SJSA1 (cell line): ENCODE results near the gene HLF. TPM values are rescaled to one million over a fixed set of nuclear protein-coding genes. Genes with fewer than 3 reads are reported as not detected.

ENCODE experiments used
- DNase-seq, 2 experiments: peaks; one replicate each; pipeline ENCODE4 v3.0.0-alpha.2; 2015 to 2020; ENCODE audit warnings: low spot score in 2 of 2, low read depth in 1 of 2
- H3K27ac ChIP-seq: fragments of 250-450 bp; sonication (Bioruptor Pico); 2 replicates; pipeline ENCODE4 v1.5.1; 2020; ENCODE audit warnings: mild to moderate bottlenecking, moderate library complexity
- H3K27me3 ChIP-seq: fragments of 250-450 bp; sonication (Bioruptor Pico); replicated peaks from 2 replicates; pipeline ENCODE4 v1.5.1; 2020; ENCODE audit warnings: mild to moderate bottlenecking, moderate library complexity
- H3K36me3 ChIP-seq: fragments of 250-450 bp; sonication (Bioruptor Pico); 2 replicates; pipeline ENCODE4 v1.5.1; 2020; ENCODE audit warnings: mild to moderate bottlenecking
- H3K4me1 ChIP-seq: fragments of 250-450 bp; sonication (Bioruptor Pico); replicated peaks from 2 replicates; pipeline ENCODE4 v1.6.1; 2021; ENCODE audit warnings: mild to moderate bottlenecking
- H3K4me3 ChIP-seq: fragments of 250-450 bp; sonication (Bioruptor Pico); 2 replicates; pipeline ENCODE4 v1.5.1; 2020; ENCODE audit warnings: mild to moderate bottlenecking
- H3K9me3 ChIP-seq: fragments of 250-450 bp; sonication (Bioruptor Pico); replicated peaks from 2 replicates; pipeline ENCODE4 v1.5.1; 2020; ENCODE audit warnings: mild to moderate bottlenecking
- total RNA-seq: library from RNA; depleted of rRNA; stranded (reverse); fragments of >200 nt; shearing (Covaris generic); gene quantifications from 2 replicates; pipeline ENCODE4 v1.2.3, GENCODE V29; 2014

Gene HLF
- total RNA-seq, 1 experiment from 2014 or later, result 0.08 TPM

DNA sequence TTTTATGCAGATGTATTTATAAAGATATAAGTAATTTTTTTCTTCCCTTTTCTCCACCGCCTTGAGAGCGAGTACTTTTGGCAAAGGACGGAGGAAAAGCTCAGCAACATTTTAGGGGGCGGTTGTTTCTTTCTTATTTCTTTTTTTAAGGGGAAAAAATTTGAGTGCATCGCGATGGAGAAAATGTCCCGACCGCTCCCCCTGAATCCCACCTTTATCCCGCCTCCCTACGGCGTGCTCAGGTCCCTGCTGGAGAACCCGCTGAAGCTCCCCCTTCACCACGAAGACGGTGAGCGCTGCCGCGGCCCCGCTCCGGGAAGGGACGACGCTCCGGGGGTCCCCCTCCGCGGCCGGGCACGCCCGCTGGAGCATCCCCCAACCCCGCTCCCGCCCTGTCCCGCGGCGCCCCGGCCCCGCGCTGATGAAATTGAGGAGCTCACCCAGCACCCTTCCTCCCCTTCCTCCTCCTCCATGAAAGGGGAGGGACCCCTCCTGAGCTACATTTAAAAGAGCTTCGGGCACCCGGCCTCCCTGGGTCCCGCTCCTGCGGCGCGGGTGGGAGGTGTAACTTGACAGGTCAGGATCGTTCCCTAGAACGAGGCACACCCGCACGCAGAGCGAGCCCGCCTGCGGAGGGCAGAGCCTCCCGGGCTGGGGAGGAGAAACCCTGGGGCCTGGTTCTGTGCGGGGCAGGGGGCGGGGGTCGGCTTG is 706 bp downstream of the HLF start:
- H3K36me3 ChIP-seq, result no peaks in the 10 kb centered on the region
- H3K27me3 ChIP-seq, result peaks cover 84% of the 10 kb centered on the region
- no peak overlapping the region for H3K4me3 ChIP-seq
- H3K27ac ChIP-seq, result no peak overlapping the region
- H3K9me3 ChIP-seq, result peaks cover 5% of the 10 kb centered on the region; the same call in 1 of the 2 replicates
- peaks cover 16% of the 10 kb centered on the region for H3K4me1 ChIP-seq
- DNase-seq, result no peak

DNA sequence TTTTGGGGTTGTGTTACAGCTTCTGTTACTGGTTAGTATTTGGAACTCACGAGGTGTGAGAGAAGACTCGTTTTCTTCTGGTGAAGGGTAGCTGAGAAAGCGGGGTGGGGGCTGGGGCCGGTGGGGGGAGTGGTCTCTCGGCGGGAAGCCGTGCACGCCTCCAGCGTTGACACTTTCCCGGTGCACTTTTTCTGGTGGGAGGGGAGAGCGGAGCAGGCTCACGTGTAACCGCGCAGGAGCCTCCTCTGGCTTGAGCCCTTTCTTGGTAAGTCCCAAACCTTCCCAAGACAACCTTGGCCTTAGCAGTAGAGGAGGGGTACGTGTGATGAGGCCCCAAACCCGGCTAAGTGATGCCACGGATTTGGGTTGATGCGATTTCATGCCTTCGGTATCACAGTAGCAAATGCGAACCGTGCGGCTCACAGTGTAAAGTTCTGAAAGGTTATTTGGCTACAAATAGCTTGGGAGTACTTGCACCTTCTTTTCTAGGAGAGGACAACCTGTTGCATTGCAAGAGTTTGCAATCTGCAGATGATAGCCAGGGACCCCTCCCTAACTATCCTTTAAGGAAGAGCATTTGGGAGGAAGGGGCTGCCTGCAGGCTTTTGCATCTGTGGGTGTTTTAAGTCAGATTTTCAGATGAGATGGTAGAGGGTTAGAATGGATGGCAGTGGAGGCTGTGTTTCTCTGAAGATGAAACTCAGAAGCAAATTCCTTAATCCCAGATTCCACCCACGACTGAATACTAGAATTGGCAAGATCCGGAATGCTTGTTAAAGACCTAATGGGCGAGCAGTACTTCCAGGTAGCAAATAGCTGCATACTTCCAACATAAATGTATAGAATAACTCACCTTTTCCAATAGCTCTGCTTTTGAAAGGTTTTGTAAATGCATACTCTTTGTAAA is 1.5 kb downstream of the HLF start:
- H3K27me3 ChIP-seq, result peaks cover 78% of the 10 kb centered on the region
- peaks cover 16% of the 10 kb centered on the region for H3K4me1 ChIP-seq
- no peaks in the 10 kb centered on the region for H3K36me3 ChIP-seq
- no peak overlapping the region for H3K27ac ChIP-seq
- no peak for DNase-seq
- peaks cover 5% of the 10 kb centered on the region; the same call in 1 of the 2 replicates for H3K9me3 ChIP-seq
- no peak overlapping the region for H3K4me3 ChIP-seq

DNA sequence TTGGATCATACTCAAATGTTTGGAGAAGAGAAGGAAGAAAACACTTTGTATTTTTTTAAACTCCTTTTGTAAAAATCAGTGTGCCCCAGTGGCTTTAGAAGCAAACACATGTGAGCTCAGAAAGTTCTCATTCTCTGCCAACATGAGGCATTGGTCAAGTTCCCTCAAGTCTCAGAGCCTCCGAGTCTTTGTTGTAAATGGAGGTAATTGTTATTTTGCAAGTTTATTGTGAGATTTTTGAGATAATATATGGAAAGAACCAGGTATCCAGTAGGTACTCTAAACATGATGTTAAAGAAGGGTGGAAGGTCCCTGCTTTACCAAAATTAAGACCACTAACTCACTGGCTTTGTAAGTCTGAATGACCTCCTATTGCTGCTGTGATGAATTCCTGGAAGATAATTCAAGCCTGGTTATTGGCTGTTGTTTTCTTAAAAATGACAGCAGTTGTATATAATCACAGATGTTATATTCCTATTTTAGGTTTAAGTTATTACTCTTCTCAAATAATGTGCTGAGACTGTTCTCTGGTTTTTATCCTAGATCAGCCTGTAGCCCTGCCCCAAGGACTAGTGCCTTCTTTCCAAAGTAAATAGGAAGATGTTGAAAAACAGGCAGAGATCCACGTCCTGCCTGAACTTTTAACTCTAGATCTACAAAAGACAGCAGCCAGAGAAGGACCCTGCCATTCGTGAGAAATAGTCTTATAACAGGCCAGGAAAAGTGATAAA is 2.4 kb downstream of the HLF start:
- H3K4me3 ChIP-seq, result no peak overlapping the region
- H3K4me1 ChIP-seq, result peaks cover 16% of the 10 kb centered on the region
- peaks cover 72% of the 10 kb centered on the region for H3K27me3 ChIP-seq
- peaks cover 5% of the 10 kb centered on the region; the same call in 1 of the 2 replicates for H3K9me3 ChIP-seq
- H3K36me3 ChIP-seq, result no peaks in the 10 kb centered on the region
- no peak overlapping the region for H3K27ac ChIP-seq
- DNase-seq, result no peak

DNA sequence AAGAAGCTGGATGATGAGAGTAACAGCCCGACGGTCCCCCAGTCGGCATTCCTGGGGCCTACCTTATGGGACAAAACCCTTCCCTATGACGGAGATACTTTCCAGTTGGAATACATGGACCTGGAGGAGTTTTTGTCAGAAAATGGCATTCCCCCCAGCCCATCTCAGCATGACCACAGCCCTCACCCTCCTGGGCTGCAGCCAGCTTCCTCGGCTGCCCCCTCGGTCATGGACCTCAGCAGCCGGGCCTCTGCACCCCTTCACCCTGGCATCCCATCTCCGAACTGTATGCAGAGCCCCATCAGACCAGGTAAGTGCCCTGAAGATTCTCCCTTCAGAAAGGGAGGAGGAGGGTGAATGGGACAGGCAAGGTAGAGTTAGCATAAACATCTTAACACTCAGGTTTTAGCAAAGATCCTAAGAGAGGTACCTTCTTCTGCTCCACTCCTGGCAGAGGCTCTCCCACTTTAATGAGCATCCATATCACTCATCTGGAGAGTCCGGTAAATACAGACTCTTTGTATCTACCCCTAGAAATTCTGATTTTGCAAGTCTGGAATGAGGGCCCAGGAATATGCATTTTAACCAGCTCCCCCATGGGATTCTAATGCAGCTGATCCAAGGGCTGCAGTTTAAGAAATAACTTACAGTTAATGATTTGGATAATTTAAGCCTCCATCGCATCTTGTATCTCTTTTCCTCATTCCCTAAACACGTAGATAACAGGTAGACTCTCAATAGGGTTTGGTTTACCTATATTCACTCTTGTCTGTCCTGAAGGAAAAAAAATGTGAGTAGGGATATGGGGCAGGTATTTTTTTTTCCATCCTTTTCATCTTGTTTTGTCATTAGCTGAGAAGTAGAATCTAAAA is 3.3 kb downstream of the HLF start:
- no peak overlapping the region for H3K4me3 ChIP-seq
- no peaks in the 10 kb centered on the region for H3K36me3 ChIP-seq
- peaks cover 16% of the 10 kb centered on the region for H3K4me1 ChIP-seq
- no peak overlapping the region for H3K27ac ChIP-seq
- peaks cover 5% of the 10 kb centered on the region; the same call in 1 of the 2 replicates for H3K9me3 ChIP-seq
- no peak for DNase-seq
- peaks cover 63% of the 10 kb centered on the region for H3K27me3 ChIP-seq

DNA sequence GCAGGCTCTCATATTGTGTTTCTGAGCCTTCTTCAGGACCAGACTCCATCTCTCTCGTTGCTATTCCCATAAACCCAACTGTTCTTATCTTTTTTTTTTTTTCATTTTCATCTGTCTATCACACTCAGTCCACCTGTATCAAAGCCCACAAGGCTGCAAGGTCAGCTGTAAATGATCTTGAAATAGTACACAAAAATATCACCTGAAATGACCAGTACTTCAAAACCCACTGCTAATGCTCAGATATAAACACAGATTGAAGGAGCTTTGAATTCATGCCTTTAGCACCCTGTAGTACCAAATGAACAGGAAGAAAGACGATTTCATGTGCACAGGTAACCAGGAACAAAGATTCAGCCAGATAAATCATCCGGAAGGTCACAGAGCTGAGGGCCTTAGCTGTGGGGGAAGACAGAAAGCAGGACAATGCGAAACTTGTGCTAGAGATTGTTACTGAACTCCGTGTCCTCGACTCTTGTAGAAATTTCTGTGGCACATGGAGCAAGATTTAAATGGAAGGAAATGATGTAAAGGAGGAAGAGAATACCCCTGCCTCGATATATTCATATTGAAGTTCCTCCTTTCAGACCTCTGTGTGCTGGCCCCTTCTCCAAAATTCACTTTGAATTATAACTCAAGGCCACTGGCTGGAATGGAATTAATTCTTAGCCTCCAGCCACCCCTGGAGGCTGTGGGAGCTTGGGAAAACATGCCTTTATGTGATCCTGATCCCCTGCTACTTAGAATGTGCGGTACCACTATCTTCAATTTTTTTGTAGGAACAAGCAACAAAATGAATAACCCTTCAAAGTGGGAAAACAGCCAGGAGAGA is 4.1 kb downstream of the HLF start:
- Histone ChIP-seq H3K4me1 (peaks cover 16% of the 10 kb centered on the region), H3K27me3 (peaks cover 54% of the 10 kb centered on the region), H3K27ac (no peak overlapping the region), H3K9me3 (peaks cover 5% of the 10 kb centered on the region; the same call in 1 of the 2 replicates), H3K4me3 (no peak overlapping the region), H3K36me3 (no peaks in the 10 kb centered on the region)
- no peak for DNase-seq

DNA sequence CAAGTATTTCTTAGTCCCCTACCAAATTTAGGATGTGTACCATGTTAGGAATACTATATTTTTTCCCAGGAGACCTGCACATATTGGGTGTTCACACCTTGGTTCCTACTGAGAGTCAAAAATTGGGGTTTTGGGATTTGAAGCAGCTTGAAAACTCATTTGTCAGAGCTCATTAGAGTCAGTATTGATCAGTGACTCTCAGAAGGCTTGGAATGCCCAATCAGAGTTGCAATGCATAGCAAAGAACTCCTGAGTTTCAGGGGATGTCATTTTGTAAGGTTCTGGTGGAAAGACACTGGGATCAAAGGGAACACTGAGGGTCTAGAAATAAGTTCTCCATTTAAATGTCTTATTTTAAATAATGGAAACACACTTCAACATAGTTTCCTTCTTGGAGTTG is 5.1 kb downstream of the HLF start:
- H3K4me3 ChIP-seq, result no peak overlapping the region
- H3K9me3 ChIP-seq, result no peaks in the 10 kb centered on the region
- H3K36me3 ChIP-seq, result no peaks in the 10 kb centered on the region
- H3K27ac ChIP-seq, result no peak overlapping the region
- peaks cover 47% of the 10 kb centered on the region for H3K27me3 ChIP-seq
- DNase-seq, result no peak
- H3K4me1 ChIP-seq, result peaks cover 8% of the 10 kb centered on the region

DNA sequence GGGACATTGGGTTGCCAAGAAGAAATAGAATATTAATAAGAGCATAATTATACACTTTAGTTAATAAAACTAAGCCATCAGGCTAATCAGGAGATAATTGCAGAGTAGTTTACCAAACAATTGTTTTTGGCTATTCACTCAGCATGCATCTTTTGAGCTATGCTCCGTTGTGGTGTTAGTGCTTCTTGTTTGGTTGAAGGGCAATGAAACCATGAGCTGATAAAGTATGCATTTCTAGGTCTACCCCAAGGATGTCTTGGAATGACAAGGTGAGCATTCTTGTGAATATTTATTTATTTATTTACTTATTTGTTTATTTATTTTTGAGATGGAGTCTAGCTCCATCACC is 6.4 kb downstream of the HLF start:
- no peaks in the 10 kb centered on the region for H3K4me1 ChIP-seq
- no peak overlapping the region for H3K4me3 ChIP-seq
- no peak for DNase-seq
- H3K36me3 ChIP-seq, result no peaks in the 10 kb centered on the region
- no peaks in the 10 kb centered on the region for H3K9me3 ChIP-seq
- H3K27ac ChIP-seq, result no peak overlapping the region
- H3K27me3 ChIP-seq, result peaks cover 37% of the 10 kb centered on the region

DNA sequence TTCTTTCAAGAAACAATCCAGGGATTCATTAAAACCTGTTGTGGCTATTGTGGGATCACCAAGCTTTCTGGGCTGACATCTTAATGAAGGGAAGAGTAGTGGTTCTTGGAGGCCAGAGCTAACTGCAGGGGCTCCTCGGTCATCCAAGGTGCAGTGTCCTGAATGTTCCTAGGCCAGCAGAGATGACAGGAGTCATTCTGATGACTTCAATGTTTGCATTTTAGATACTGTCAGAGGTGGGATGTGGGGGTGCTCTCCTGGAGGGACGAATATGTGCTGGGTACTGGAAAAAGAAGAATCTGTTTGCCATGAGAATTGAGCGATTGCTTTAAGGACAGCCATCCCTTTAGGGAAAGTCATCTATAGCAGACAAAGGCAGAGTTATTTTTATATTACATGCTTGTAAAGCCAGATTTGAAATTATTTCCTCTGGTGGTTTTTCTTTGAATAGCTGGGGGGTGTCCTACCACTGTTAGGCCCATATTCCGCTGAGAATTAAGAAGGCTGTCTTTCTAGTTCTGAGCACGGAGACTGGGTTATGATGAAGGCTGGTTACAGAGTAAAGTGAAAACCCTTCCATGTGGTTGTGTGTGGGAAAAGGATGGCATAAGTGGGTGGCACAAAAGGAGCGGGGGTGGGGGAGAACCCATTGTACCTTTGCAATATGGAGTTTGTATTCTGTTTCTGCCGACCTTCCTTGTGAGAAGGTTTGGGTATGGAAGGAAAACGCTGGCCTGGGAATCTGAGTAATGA is 7.4 kb downstream of the HLF start:
- no peak for DNase-seq
- Histone ChIP-seq H3K27ac (no peak overlapping the region), H3K27me3 (peaks cover 28% of the 10 kb centered on the region), H3K4me3 (no peak overlapping the region), H3K36me3 (no peaks in the 10 kb centered on the region), H3K9me3 (no peaks in the 10 kb centered on the region), H3K4me1 (no peaks in the 10 kb centered on the region)

DNA sequence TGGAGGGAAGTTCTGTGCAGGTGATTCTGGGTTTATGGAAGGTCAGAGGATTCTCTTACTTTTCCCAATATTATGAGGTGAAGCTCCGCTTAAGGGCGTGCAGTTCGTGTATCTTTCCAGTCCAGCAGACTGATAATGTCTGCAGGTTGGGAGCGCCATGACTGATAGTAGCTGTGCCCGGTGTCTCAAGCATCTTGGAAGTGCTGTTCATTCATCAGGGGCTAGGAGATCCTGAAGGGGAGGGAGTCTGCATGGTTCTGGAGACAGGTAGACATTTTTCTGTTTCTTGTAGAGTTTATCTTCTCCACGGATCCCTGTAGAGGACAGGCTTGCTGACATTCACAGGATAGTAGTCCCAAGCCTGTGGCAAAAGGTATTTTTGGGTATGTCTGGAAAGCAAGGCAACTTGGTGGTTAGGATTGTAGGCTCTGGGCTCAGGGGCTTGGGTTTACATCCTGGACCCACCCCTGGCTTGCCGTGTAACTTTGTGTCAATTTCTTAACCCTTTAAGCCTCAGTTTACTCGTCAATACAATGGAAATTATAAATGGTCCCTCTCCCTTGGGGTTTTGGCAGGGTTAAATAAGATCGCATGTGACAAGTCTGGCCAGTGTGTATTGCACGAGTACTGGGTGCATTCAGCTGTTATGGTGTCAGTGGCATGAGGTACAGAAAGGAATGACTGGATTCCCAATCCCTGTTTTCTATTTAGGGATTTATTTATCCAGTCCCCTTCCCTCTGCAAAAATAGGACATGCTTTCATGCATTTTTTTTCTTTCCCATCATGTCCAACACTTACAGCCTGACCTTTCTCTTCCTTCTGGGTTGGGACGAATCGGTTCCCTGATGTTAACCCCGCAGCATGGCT is 8.2 kb downstream of the HLF start:
- Histone ChIP-seq H3K4me1 (no peaks in the 10 kb centered on the region), H3K9me3 (no peaks in the 10 kb centered on the region), H3K36me3 (no peaks in the 10 kb centered on the region), H3K4me3 (no peak overlapping the region), H3K27me3 (peaks cover 22% of the 10 kb centered on the region), H3K27ac (no peak overlapping the region)
- DNase-seq, result no peak

DNA sequence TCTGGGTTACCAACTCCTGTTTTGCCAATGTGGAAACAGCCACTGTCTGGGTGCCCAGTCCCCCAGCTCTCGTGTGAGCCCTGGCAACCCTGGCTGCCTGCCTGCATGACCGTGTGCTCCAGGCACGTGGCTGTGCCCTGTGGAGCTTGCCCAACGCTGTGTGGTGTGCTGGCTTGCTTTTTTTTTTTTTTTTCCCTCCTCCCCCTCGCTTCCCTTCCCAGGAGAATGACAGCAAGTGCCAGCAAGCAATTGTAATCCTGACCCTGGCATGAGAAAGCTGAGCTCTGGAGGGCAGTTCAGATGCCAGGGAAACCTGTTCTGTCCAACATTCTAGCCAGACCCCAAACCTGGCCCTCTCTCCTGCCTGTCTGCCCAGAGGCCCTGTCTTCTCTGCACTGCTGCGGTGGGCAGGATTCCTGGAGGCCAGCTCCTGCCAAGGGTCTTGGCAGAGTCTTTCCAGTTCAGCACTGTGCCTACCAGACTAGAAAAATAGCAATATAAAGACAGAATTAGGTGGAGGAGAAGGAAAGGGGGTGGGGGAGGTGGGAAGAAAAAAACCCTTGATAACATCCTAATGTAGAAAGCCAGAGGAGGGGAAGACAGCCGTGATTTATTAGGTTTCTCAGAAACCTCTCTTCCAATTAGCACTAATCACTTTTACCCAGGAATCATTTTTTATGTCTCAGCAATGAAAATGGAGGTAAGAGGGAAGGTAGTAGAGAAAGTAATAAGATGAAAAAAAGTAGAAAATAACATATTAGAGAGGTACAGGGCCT is 9.0 kb downstream of the HLF start:
- H3K27ac ChIP-seq, result no peak overlapping the region
- no peak for DNase-seq

More for the DNA sequence above, 9.0 kb downstream of the HLF start:
- Histone ChIP-seq H3K4me1 (no peaks in the 10 kb centered on the region), H3K27me3 (peaks cover 14% of the 10 kb centered on the region), H3K4me3 (no peak overlapping the region), H3K36me3 (no peaks in the 10 kb centered on the region), H3K9me3 (no peaks in the 10 kb centered on the region)
